Activated CD8-positive, alpha-beta memory T cell treated with anti-CD3 and anti-CD28 coated beads for 4 hours (primary cell): Measurements from ENCODE around the gene ENTPD7.

Experiments used
- DNase-seq, 2 donors: peaks; one replicate each; pipeline ENCODE4 v3.0.0-alpha.2; 2020; ENCODE audit warnings: low read depth in 2 of 2

The ENTPD7 gene

GRCh38 chr10:99647601-99648151, 11.6 kb upstream of the ENTPD7 start:
- no peak for DNase-seq

- DNase-seq = no peak
These were observed 10.6 kb upstream of the ENTPD7 start for GRCh38 chr10:99648717-99649116.

DNA sequence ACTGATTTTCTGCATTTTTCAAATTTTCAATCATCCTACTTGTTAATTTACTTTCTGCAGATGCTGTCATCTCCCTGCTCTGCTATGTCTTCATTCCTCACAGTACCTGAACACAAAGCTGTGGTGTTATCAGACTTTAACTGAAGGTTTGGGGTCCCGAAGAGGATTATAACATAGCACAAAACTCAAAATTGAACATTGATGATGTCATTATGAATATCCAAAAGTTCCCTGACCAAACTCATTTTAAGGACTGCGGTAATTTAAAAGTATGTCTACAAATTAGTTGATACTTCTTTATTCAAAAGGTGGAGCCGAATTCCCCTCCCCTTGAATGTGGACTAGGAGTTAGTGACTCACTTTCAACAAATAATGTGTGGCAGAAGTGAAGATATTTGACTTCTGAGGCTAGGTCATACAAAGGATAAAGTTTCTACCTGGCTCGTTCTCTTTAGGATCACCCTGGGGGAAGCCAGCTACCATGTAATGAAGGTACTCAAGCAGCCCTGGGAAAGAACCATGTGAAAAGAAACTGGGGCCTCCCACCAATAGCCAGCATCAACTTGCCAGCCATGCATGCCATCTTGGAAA, 6.4 kb upstream of the ENTPD7 start:
- no peak for DNase-seq

DNA sequence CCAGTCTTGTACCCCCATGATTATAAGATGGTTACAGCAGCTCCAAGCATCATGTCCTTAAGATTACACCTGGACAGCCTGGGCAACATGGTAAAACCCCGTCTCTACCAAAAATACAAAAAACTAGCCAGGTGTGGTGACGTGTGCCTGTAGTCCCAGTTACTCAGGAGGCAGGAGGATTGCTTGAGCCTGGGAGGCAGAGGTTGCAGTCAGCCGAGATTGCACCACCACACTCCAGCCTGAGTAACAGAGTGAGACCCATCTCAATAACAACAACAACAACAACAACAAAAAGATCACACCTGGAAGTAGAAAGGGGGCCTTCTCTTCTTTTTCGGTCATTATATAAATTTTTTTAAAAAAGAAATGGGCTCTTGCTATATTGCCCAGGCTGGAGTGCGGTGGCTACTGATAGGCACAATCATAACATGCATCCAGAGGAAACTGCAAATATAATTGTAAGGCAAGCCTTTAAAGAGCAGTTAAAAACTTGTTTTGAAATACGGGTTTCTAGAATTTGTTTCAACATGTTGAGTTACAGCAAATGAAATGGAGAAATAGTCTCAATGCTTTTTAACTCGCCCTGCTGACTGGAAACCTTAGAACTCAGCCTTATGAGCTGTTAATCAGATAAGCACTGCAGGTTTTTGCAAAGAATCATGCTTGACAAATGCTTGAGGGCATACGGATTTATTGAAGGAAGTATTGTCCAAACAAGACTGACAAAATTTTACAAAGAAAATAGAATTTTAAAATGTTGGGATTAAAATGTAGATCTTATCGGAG, 4.7 kb upstream of the ENTPD7 start:
- DNase-seq = no peak

DNA sequence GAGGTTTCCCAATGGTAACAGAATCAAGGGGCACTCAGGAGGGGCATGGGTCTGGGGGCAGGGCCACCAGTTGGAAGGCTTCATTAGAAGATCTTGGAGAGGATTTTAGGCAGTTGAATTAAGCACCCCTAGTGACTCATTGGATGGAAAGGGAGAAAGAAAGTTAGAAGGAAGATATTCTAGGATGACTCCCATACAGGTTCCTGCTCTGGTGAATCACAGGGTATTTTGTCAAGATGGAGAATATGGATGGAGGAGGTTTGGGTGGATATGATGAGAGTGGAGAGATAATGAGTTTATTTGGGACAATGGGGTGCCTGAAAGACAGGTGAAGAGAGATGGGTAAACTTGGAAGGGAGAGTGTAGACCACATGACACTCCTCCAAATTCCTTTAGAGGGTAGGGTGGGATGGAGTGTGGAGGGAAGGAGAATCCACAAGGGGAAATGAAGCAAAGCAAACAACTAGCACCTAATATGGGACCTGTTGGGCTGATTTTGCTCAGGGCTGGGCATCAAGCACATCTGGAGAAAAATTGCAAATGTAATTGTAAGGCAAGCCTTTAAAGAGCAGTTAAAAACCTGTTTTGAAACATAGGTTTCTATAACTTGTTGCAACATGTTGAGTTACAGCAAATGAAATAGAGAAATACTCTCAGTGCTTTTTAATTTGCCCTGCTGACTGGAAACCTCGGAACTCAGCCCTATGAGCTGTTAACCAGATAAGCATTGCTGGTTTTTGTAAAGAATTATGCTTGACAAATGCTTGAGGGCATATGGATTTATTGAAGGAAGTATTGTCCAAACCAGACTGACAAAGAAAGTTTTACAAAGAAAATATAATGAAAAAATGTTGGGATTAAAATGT, 2.9 kb upstream of the ENTPD7 start:
- no peak for DNase-seq

GRCh38 chr10:99658622-99659030, 683 bp upstream of the ENTPD7 start:
- peak; percentile 23 to 32 for DNase-seq

GRCh38 chr10:99659868-99660366, 608 bp downstream of the ENTPD7 start:
- no peak for DNase-seq

- DNase-seq = no peak
These were observed 1.5 kb downstream of the ENTPD7 start for GRCh38 chr10:99660662-99661376.

DNA sequence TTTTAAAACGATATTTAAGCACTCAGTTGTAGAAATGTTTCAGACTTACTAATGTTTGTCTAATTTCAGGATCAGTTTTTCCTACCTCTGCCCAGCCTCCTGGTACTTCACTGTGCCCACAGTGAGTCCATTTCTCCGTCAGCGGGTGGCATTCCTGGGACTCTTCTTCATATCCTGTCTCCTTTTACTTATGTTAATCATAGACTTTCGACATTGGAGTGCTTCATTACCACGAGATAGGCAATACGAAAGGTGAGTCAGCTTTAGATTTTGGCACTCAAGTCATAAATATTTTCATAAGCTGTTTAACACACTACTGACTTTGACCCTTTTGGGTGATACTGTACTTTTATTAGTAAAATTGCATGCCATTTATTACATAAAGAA, 2.1 kb downstream of the ENTPD7 start:
- no peak for DNase-seq

GRCh38 chr10:99665304-99665703, 6.0 kb downstream of the ENTPD7 start:
- no peak for DNase-seq

DNA sequence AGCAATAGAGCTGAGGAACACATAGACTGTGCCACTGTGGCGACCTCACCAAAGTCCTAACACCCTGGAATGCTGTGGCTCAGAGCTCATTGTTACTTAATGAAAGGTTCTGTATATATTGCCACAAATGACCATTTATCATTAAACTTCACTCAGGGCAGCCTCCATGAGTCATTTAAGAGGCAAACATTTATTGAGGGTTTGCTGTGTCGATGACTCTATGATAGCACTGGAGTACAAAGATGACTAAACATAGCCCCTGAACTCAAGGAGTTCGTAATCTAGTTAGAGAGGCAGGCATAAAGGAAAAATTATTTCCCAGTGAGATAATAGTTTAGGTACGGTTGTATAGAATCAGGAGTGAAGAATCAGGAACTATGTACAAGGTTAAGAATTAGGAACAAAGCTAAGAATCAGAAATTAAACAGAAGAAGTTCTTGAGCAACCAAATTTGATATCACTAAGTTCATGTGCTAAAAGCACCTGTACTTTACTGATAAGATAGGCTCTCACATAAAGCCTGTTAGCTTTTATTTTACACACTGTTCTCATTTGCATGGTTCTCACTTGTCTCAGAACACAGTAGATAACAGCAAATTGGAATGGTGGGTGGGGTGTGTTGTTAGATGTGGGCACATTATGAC, 7.9 kb downstream of the ENTPD7 start:
- DNase-seq = no peak

GRCh38 chr10:99671386-99671785, 12.1 kb downstream of the ENTPD7 start:
- no peak for DNase-seq

DNA sequence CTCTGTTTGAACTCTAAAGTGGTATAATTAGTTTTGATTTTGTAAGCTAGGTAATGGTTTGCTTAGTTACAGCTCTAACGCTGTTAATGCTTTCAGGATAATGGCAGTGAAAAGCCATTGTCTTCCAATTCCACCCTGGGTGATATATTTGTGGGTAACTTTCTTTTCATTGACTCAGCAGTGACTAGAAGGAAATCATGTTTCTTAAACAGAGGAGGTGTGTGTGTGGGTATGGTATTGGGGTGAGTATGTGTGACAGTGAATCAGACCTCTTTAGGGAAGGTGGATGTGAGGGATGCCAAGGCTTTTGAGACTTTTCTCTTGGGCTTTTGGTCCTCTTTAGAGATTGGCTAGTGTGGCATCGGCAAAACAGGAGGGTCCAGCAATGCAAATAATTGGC, 13.6 kb downstream of the ENTPD7 start:
- no peak for DNase-seq

DNA sequence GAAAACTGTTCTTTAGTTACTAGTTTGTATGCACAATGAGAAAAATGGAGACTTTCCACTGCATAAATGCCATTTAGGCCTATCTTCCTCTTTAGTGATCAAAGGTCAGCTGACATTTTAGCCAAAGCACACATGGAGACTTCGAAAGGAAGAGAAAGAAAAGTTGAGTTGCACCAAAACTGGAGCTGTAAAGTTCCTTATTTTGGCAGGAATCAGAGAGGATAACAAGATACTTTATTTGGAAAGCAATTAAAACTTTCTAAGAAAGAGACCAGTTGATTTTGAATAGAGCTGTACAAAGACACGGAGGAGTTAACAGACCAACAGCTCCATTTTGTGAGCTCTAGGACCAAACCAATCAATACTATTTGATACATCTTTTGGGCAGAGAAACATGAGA, 14.2 kb downstream of the ENTPD7 start:
- DNase-seq = no peak

- no peak for DNase-seq
These were observed 15.5 kb downstream of the ENTPD7 start for GRCh38 chr10:99674762-99675161.

DNA sequence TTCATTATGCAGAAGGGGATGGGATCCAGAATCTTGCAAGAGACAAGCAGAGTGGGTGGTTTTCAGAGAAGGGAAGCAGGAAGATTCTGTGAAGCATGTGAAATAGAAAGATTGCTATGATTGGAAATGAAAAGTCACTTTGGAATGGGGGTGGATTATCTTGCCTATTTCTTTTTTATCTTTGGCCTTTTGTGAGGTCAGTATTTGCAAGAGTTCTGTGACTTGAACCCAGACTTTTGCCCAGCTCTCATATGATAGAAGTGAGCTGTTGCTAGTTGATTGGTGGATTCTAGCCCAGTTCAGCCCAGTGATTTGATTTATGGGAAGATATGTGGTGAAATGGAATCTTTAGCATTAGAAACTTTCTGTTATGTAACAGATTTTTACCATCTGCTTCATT, 17.1 kb downstream of the ENTPD7 start:
- DNase-seq = no peak

DNA sequence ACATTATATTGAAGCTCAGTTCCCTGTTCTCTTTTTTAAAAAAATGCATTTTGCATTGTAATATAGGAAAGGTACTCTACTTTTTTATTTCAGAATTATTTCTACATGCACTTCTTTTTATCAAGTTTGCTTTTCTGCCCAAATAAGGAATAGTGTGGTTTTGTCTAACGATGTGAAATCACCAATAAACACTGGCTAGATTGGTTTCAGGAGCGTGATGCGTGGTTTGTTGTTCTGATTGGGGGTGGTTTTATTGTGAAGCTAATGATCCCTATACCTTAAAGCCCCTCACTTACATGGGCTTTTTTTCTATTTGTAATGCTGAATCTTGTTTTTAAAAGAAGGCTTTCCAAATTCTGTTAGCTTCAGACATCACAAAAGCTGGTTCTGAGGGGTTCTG, 17.6 kb downstream of the ENTPD7 start:
- no peak for DNase-seq

DNA sequence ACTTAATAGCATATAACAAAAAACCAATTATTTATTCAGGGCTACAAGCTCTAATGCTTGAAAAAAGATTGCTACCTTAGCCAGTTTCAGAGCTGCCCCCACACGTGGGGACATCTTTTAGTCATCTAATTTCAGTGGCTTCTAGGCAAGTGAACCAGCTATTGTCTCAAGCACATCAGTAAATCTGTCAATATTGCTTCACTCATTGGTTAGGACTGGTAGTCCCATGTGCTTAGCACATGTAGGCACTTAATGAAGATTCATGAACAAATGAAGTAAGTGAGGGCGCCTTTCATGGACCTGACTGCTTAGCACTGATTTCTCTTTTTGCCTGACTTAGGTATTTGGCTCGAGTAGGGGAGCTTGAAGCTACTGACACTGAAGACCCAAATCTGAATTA, 19.6 kb downstream of the ENTPD7 start:
- DNase-seq = no peak

DNA sequence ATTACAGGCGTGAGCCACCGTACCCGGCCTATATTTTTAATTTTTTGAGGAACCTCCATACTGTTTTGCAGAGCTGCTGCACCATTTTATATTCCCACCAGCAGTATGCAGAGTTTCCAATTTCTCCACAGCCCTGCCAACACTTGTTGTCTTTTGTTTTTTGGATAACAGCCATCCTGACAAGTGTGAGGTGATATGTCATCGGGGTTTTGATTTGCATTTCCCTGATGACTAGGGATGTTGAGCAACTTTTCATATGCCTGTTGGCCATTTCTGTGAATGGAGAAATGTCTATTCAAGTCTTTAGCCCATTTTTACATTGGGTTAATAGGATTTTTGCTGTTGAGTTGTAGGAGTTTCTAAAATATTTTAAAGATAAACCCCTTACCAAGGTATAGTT, 22.2 kb downstream of the ENTPD7 start:
- DNase-seq = no peak

- no peak for DNase-seq
These were observed 22.7 kb downstream of the ENTPD7 start for GRCh38 chr10:99682032-99682431.

DNA sequence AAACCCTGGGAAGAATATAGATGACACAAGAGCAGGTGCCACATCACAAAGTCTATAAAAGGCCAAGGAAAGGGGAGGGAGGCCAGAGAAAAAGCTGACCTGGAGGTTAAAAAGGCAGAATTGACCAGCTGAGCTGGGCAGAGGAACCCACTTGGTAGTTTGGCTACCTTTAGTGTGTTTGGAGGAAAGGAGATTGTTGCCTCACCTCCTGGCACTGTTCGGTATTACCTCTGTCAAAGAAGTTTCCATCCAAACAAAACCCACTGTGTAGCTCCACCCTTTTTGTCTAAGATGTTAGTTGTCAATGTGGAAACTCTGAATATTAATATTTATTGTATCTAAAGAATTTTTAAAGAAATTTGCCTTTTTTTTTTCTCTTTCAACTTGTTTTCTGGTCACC, 23.4 kb downstream of the ENTPD7 start:
- no peak for DNase-seq
